GDM1 (cell line): ENCODE data around the gene EXT2.

Experiments used
- DNase-seq: peaks from one replicate; lab custom pipeline; 2025; lab: John Stamatoyannopoulos, UW

The EXT2 gene

DNA sequence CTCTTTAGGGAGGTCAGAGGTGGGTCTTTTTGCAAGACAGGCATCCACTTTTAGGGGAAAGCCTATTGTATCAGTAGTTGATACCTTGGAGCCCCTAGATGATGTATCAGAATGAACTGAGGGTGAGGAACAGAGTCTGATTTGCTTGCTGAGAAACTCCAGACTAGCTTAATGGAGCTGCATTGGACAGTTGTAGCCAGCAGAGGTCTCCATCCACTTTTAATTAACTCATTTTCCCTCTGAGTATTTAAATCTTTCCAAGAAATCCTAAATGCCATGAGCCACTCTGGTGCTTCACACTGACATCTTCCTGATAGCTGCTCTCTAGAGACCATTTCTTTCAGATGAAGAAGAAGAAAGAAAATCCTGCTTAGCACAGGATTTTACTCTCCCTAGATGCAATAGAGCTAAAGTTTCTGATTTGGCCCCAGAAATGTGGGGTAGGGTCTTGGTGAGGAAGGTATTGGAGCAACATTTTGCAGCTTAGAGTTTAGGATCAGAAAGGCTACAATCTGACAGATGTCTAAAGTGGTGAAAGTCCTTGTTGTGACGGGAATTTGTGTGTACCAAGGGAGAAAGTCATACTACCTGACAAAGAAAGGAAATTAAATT, 38.0 kb downstream of the EXT2 start:
- DNase-seq, result no peak

DNA sequence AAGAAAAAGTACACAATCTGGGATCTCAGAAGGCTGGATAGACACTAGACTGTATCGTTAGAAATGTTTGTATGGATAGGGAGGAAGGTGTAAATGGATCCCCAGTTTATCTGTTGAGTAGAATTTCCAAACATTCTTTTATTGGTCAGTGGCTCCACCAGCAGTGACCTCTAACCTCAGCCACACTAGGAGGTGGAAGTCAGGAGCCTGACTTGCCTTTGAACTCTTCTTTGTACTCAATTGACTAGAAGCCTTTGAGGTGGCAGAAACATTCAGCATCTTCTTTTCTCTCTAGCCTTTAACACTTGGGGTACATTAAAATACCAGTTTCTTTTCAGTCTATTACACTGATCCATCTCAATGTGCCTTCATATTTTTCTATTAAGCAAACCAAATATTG, 39.1 kb downstream of the EXT2 start:
- no peak for DNase-seq

DNA sequence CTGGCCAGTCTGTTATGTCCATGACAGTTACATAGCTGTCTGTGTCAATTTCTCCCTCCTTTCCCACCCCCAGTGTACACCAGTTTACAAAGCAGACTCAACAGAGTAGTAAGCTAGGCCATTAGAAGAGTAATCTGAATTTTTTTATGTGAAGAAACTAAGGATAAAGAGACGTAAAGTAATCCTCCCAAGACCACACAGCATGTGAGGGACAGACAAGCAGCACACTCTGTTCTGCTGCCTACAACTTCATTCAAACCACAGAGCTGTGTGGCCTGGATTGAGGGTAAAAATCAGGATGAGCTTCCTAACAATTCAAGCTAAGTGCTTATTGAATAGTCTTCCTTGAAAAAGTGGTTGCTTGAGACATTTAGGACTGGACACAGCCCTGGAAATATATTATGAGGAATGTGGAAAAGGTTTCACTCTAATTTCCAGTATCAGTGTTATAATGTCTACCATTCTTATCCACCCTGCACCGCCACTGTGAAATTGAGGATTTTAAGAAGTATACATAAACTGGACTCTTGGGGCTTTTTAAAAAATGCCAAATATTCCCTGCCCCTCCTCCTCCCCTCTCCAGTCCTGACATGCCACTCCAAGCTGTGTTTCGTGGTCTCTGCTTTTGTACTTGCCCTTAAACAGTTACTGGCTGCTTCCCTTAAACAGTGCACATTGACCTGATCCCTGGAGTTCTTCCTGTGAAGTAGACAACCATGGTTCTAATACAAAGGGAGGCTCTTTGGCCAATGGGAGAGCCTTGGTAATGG, 40.9 kb downstream of the EXT2 start:
- DNase-seq, result no peak

DNA sequence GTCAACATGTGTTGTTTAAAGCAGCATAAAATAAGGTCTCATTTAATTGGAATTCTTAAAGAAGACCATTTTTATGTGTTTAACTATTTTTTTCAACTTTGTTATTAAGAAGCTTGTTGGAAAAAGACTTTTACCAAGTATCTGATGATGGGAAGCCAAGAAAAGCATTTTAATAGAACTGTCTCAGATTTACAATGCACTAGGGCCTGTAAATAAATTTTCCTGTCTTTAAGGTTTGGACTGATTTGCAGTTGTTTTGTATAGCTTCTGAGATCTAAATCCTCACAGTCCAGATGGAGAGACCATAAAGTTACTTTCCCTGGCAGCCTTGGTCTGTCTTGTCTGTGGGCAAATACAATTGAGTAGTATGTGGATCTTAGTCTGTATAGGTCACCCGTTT, 41.6 kb downstream of the EXT2 start:
- DNase-seq, result no peak

DNA sequence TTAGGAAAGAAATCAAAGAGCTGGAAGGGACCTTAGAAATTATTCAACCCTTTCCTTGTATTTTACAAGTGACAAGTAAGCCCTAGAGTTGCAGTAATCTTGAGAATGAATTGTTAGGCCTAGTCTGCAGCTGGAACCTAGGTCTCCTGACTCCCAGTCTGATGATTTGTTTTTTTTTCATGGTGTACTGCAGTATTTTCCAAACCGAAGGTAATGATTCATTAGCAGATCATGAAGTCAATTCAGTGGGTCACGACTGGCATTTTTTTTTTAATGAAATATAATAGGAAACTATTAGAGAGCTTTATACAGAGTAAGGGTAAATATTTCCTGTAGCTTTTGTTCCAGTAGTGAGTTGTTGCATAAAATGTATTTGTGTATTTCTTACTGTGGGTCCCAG, 42.8 kb downstream of the EXT2 start:
- no peak for DNase-seq

DNA sequence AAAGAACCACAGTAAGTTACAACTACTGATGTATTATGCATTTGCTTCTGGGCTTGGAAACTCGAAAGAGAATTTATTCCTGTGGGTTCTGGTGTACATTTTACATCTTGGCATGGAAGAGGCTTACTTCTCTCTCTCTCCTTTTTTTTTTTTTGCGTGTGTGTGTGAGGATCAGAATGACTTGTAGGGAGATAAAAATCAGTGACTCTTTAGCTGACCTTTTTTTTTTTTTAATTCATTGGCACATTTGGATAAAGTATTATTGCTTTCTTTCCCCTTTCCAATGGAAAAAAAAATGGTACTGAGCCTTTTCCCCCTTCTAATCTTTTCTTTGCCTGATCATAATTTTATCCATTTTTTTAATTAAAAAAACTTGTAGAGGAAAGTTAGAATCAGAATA, 43.5 kb downstream of the EXT2 start:
- no peak for DNase-seq

DNA sequence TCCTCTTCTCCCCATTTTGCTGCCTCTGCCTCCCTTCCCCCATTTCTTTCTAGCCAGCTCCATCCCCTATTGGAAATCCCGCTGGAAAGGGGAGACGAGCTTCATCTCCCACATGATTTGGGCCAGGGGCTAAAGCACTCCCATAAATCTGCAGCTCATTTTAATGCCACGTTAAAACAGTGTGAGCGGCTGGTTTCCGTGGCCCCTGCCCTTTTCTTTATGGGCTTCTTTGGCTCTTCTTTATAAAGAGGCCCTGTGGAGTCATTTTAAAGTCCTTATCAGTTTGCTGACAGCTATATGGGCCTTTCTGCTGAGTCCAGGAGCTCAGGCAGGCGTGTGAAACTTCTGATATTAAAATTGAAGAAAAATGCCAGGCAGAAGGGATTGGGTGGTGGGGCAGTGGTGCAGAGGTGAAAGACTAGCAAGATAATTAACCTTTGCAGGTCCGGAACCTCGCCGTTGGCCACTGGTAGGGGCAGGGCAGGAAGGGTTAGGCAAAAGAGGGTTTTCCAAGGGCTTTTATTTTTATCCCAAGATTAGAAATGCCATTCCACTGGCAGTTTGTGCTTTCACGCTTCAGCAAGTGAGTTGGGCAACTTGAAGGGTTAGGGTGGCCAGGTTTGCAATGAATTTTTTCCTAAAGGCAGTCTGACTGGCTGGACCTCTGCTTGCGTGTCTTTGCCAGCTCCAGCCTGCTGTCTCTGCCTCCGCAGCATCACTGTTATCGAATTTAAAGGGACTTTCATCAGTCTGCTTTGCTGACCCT, 44.3 kb downstream of the EXT2 start:
- DNase-seq, result no peak

DNA sequence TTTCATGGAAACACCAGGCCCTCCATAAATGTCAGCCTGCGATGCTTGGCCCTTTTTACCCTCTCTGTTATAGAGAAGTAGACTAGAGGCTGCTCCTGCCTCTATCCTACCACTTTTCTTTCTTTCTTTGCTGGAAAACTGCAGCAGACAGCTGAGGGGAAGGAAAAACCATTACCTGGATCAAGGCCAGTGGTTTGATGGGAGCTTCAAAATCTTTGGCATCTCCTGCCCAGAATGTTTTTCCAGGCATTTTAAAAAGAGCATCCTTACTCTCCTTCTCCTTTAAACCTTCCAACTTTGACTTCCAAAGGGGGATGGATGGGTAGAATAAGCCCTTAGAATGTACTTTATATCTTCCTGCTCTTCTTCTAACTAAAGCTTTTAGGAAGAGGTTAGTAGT, 44.9 kb downstream of the EXT2 start:
- DNase-seq, result no peak

DNA sequence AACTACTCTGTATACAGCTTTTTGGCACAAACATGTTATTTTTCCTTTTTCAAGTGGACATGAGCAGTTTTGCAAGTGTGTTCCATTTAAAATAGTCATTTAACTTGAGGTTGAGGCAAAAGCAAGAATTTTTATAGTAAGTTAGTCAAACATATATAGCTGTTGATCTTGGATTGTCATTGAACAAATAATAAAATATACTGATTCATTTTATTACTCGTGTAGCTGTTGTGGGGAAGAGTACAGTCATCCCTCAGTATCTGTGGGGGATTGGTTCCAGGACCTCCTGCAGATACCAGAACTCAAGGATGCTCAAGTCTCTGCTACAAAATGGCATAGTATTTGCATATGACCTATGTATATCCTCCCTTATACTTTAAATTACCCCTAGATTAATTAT, 45.3 kb downstream of the EXT2 start:
- DNase-seq, result no peak

DNA sequence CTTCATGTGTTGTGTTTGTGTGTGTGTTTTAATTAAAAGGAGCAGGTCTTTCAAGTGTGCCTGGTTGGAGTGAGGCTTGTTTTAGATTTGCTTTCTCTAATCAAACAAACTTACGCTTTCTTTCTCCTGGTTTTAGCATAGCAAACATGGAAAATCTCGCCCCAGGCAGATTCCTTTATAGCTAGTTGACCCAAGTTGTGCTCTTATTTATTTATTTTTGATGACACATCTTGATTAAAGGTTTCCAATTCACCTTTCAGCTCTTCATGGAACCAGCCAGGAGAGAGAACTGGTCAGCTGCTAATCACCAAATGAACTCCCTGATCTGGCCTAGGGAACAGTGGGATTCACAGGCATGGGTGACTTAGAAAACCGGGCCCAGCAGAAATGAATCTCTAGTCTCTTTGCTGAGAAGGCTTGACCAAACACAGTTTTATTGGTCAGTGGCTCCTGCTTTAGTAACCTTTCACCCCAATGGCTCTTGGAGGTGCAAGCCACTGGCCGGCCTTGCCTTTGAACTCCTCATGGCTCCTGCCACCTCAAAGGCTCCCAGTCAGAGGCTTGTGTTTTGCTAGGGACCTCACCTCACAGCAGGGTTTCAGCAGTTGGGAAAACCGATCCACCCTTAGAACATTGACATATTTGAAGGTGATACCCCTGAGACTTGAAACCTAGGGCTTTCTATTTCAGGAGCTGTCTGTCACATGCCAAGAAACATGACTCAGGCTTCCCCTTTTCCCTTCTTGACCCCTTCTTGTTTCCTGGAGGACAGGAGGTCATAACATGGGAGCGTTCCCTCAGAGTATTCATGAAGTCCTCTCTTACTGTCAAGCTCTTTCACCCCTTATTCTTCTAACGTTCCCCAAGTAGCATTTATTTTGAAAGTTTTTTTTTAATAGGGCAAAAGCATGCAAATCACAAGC, 48.8 kb downstream of the EXT2 start:
- DNase-seq, result no peak

DNA sequence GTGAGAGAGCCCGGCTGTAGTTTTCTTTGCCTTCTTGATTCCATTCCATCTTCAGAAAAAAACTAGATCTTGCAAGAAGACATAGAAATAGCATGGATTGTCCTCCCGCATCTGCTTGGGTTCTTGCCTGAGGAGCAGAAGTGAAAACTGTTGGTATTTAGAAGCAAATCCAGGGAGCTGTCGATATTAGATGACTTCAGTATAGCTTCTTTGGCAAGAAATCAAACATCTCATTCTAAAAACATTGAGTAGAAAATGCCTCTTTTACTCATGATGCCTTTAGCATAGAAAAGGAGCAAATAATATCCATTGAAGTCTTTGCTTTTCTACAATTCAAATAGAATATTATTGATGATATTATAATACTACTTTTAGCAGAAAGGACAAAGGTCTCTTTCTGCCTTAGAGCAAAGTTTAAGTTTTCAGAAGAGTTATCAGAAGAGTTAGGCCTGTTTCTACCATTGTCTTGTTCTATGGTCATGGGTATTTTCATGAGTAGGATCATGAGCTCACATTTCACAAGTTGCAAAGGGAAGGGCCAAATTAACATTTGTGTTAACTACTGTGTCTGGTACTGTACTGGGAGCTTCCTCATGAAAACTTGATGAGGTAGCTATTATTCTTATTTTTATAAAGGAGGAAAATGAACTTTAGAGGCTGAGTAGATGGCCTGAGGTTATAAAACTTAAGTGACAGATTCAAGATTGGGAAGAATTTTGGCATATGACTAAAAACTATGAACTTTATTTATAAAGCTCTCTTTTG, 49.7 kb downstream of the EXT2 start:
- DNase-seq, result no peak

DNA sequence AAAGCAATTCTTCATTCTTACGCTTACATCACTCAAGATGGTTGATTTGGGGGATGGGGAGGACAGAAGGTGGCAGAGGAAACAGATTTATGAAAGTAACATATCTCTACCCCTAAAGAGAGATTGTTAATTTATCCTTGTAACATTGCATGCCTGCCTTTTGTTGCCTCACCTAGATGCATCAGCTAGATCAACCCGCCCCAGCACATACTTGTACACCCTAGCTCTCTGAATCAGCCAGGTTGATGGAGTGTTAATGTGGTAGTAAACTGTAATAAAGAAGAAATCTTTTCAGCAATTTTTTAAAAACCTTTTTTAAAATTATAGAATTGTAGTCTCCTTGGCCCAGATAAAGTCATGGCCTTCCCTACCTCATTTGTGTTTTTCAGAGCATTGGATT, 51.5 kb downstream of the EXT2 start:
- DNase-seq, result no peak

DNA sequence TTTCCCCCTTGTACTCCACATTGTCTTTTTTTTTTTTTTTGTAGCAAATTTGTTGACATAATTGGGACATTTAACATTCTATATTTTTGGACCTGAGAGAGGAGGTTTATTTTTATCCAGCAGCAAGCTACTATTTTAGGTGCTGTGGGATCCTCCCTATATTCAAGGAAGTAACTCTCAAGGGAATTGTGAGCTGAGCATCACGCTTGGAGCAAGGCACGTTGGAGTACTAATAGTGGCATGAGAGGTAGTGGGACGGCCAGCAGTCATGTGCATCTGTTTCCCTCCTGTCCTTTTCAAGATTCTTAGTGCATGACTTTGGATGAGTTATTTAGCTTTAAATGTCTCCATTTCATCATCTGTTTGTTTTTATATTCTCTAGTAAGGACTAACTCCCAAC, 52.3 kb downstream of the EXT2 start:
- DNase-seq, result no peak

DNA sequence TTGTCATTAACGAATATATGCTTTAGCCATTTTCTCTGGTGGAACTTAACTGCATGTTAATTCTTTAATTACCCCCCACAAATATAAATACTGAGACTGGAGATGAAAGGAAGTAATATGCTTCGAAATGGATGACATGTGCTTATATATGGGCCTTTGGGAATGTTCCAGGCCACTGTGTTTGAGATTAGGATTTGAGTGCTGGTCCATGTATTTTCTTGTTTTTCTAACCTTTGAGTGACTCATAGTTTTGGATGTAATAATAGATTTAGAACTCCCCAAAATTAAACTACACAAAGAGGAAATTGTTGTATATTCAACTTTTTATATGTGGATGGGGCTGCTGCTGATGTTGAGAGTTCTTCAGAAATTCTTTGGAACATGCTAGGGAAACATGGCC, 54.2 kb downstream of the EXT2 start:
- DNase-seq, result no peak

DNA sequence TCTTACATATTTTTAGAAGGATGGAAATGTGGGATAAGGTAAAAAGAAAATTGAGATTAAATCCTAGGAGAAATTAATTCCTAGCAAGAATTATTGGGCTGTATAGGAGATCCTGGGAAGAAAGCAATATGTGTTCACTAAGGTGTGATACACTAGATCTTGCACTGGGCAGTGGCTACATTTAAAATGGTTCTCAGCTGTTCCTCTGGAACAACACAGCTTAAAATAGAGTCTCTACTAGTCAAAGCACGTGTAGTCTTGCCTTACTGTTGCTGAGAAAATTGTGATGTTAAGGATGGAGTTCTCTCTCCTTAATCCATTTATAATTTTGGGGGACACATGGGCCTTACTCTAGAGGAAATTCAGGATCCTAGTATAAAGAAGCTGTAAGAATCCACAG, 54.9 kb downstream of the EXT2 start:
- no peak for DNase-seq

DNA sequence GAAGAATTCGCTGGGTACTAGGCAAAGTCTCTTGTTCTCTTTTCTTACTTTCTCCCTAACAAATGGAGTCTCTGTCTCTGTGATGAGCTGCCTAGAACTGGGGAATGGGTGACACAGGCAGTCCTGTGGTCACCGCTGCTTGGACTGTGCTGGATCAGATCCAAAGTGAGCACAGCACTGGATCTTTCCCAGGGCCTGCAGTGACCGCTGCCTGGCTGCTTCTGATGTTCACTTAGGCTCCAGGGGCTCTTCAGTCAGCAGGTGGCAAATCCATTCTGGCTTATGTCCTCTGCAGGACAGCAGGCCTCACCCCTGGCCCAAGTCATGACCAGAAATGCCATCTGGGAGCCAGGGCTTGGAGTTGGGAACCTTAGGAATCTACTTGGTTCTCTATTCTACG, 61.5 kb downstream of the EXT2 start:
- no peak for DNase-seq

DNA sequence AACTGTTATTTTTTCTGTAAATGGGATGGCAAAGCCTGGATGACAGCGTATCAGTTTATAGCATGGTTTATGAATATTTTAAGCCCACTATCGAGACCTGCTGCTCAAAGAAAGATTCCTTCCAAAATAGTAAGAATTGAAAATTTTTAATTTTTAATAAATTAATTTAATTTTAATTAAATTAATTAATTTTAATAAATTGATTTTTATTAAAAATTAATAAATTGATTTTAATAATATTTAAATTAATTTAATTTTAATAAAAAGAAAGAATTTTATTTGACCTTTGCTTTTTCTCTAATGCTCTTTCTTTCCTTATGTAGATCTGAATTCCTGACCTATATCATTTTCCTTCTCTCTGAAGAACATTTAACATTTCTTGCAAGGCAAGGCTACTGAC, 62.9 kb downstream of the EXT2 start:
- DNase-seq, result no peak

DNA sequence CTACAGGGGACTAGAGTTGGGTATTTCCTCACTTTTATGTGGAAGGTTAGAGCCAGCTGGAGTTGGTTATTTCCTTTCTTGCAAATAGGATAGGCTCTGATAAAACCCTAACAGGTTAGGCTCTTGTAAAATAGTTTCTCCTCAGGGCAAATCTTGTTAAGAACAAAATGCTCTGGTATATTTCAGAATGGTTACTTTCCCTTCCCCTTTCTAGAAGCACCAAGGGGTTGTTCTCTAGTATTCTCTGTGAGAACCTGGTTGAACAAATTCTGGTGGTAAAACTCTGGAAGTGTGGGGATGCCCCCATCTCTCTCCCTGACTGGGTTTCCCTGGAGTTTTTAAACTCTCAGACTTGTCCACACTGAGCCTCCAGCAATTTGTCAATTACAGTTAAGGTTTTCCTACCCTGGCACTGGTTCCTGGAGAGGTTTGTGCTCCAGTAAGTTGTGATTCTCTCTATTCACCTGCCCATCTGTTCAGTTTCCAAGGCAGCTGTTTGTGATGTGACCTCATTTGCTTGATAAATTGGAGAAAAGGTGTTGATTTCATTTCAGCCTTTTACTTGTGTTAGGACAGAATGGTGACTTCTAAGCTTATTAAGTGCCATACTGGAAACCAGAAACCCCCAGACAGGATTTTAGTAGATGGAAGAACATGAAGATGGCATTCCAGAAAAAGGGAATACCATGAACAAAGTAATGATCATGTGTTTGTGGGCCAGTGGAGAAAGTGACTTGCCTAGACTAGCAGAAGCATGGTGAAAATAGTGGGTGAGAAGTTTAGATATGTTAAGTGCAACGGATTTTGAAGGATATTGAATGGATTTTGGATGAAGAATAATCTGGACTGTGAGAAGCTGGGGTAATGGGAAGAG, 64.6 kb downstream of the EXT2 start:
- no peak for DNase-seq

DNA sequence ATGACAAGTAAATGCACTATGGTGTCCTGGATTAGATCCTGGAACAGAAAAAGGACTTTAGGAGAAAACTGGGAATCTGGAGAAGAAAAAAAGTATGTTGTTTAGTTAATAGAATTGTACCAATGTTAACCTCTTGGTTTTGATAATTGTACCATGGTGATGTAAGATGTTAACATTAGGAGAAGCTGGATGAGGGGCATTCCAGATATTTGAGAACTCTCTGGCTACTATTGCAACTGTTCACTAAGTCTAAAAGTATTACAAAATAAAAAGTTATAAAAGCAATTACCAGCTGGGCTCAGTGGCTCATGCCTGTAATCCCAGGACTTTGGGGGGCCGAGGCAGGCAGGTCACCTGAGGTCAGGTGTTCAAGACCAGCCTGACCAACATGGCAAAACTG, 66.5 kb downstream of the EXT2 start:
- DNase-seq, result no peak

DNA sequence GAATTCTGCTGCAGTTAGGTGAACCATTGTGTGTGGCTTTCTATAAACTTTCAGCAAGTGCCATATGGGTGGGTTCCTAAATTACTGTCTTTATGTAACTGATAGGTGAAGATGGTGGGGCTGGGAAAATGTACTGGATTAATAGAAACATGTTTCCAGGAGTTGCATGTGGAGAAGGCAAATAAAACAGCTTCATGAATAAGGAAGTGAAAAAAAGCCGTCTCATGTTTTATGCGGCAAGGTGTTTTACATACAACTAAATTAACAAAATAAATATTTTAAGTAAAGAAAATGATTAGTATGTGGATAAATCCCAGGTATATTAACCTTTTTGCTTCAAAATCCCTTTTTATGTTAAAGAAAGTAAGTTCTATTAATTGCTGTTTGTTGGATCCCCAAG, 67.2 kb downstream of the EXT2 start:
- no peak for DNase-seq

DNA sequence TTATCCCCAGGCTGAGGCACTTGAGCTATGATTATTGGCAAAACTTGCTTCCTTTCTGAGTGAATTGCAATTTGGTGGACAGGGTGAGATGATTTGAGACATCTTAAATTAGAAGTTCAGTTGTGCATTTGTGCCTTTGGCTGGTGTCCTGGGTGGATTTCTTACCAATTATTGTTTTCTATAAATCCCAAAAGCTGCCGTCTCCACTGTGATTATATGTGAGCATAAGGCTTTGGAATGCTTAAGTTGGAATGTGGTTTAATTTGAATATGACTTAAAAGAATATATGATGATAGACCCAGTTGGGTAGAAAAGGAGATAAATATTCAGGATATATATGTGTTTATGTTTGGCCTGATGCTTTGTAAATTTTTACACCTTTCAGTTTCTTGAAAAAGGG, 70.0 kb downstream of the EXT2 start:
- DNase-seq, result no peak
